ENCODE results near the gene KRTAP9-9.

Gene KRTAP9-9

DNA sequence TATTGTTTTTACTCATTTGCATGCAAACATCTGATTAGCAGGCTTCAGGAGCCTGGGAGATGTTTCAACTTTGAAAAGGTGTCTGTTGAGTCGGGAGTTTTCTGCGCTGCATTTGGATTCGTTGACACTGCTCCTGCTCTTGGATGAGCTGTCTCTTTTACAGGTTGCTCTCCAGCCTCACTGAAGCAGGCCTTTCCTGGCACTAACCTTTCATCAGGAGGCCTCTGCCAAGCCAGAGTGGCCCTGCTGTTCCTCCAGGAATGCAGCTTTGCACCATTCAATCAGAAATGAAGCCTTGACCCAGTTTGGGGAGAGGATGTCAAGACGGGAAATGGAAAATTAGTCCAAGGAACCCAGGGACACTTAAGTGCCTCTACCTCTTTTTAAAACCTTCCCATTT is 47.8 kb downstream of the KRTAP9-9 start:
- no peaks in the 10 kb centered on the region for H3K36me3 ChIP-seq (ENCODE audit: control insufficient read depth in 4 of 4, insufficient read depth in 4 of 4, low read length in 3 of 4)
- no peak overlapping the region for H3K4me3 ChIP-seq (ENCODE audit: control insufficient read depth in 1 of 7, extremely low read depth in 1 of 7, insufficient read depth in 4 of 7, low read depth in 2 of 7, low read length in 6 of 7)
- ChIA-PET CTCF (interaction anchor here (1.0 to 1.8 kb wide), 2 partner anchors 11 to 20 kb away, joined by 4 read pairs; no protein-coding TSS in a partner anchor), POLR2A (interaction anchor here (0.7 kb wide), 1 partner anchor 162 kb away, joined by 4 read pairs; the partner anchor contains the start of gene KRTAP4-6)
- no peak for DNase-seq
- H3K4me1 ChIP-seq (ENCODE audit: control extremely low read depth in 1 of 4, control insufficient read depth in 4 of 4, insufficient read depth in 4 of 4, low read length in 3 of 4), result peaks cover 3 to 32% (median 7%) of the 10 kb centered on the region in 4 experiments
- H3K27ac ChIP-seq (ENCODE audit: insufficient read depth in 1 of 2, low read depth in 1 of 2, low read length in 2 of 2, poor library complexity in 1 of 2, severe bottlenecking in 2 of 2), result no peak overlapping the region
- WGBS (ENCODE audit: insufficient coverage), result 100% methylated on average over 4 of the region's 4 CpGs
- no peaks in the 10 kb centered on the region for H3K27me3 ChIP-seq (replicated peaks in 2 of 5; ENCODE audit: control insufficient read depth in 4 of 5, insufficient read depth in 5 of 5, low read length in 4 of 5)
- no peaks in the 10 kb centered on the region for H3K9me3 ChIP-seq (ENCODE audit: control extremely low read depth in 1 of 5, control insufficient read depth in 4 of 5, insufficient read depth in 2 of 5, low read depth in 1 of 5, low read length in 4 of 5)

GRCh38 chr17:41304091-41304490 is 48.9 kb downstream of the KRTAP9-9 start:
- Histone ChIP-seq H3K4me1 (ENCODE audit: control extremely low read depth in 1 of 4, control insufficient read depth in 4 of 4, insufficient read depth in 4 of 4, low read length in 3 of 4) (peaks cover 3 to 44% (median 18%) of the 10 kb centered on the region in 4 experiments), H3K27ac (ENCODE audit: insufficient read depth in 1 of 2, low read depth in 1 of 2, low read length in 2 of 2, poor library complexity in 1 of 2, severe bottlenecking in 2 of 2) (no peak overlapping the region), H3K4me3 (ENCODE audit: control insufficient read depth in 1 of 7, extremely low read depth in 1 of 7, insufficient read depth in 4 of 7, low read depth in 2 of 7, low read length in 6 of 7) (no peak overlapping the region), H3K36me3 (ENCODE audit: control insufficient read depth in 4 of 4, insufficient read depth in 4 of 4, low read length in 3 of 4) (no peaks in the 10 kb centered on the region), H3K27me3 (replicated peaks in 2 of 5; ENCODE audit: control insufficient read depth in 4 of 5, insufficient read depth in 5 of 5, low read length in 4 of 5) (no peaks in the 10 kb centered on the region), H3K9me3 (ENCODE audit: control extremely low read depth in 1 of 5, control insufficient read depth in 4 of 5, insufficient read depth in 2 of 5, low read depth in 1 of 5, low read length in 4 of 5) (no peaks in the 10 kb centered on the region)
- 84% methylated on average over 9 of the region's 12 CpGs for WGBS (ENCODE audit: insufficient coverage)
- no peak for DNase-seq
- CTCF ChIA-PET, result interaction anchor here (1.0 to 1.8 kb wide), 2 partner anchors 10 to 19 kb away, joined by 4 read pairs; no protein-coding TSS in a partner anchor
- POLR2A ChIA-PET, result no interaction called here

Measured in common myeloid progenitor, CD34-positive (primary cell).